Psoas muscle (tissue), 8 donors: ENCODE measurements around the gene CRYBG3. TPM values are rescaled to one million over a fixed set of nuclear protein-coding genes. Genes with fewer than 3 reads are reported as not detected.

Experiments
- ATAC-seq, 4 donors: fragments of 200-7000 bp; cut with Tn5 transposase; one replicate each; pipeline ENCODE4 v1.9.1; 2020; ENCODE audit warnings: moderate library complexity in 3 of 4, mild to moderate bottlenecking in 2 of 4
- DNase-seq, 2 donors: peaks; one replicate each; pipeline ENCODE4 v3.0.0-alpha.2; 2020
- H3K27ac ChIP-seq: fragments of 200-600 bp; one replicate; pipeline ENCODE4 v1.8.0; 2022
- H3K27me3 ChIP-seq, 3 donors: fragments of 200-600 bp in 1 of 3; one replicate each; pipeline versions ENCODE4 v1.6.1 to v1.8.0; 2013 to 2022; ENCODE audit warnings: low read length in 2 of 3, mild to moderate bottlenecking in 2 of 3, moderate library complexity in 1 of 3; ENCODE audit not compliant: insufficient read depth in 3 of 3
- H3K36me3 ChIP-seq, 2 donors: fragments of 200-600 bp in 1 of 2; one replicate each; pipeline versions ENCODE4 v1.6.1 to v1.8.0; 2013 to 2022; ENCODE audit warnings: low read depth in 1 of 2, mild to moderate bottlenecking in 1 of 2, moderate library complexity in 1 of 2; ENCODE audit not compliant: insufficient read depth in 1 of 2
- H3K4me1 ChIP-seq: fragments of 200-600 bp; one replicate; pipeline ENCODE4 v1.8.0; 2022
- H3K4me3 ChIP-seq: fragments of 200-600 bp; one replicate; pipeline ENCODE4 v1.8.0; 2022; ENCODE audit warnings: mild to moderate bottlenecking
- H3K9me3 ChIP-seq: fragments of 200-600 bp; one replicate; pipeline ENCODE4 v1.8.0; 2022
- CTCF ChIP-seq: fragments of 200-600 bp; IDR thresholded peaks from one replicate; pipeline ENCODE4 v1.8.0; 2022; ENCODE audit warnings: antibody characterized with exemption
- whole genome bisulfite sequencing, 3 donors: extraction: QIAGEN DNeasy Blood & Tissue Kit; methylation state at CpG; one replicate each; pipeline versions ENCODE4 v1.1.6 to v1.1.7; 2013; 5-methylcytosine and 5-hydroxymethylcytosine counted together
- intact Hi-C, 2 donors: fragments of 100-400 bp; cut with DNase I; formaldehyde crosslinking; loops; one replicate each; pipeline versions ENCODE4 v1.11.0 to v1.14.2; 2022
- polyA plus RNA-seq, 3 donors: library from polyadenylated mRNA; stranded (reverse); fragments of 200-250 nt; gene quantifications; one replicate each; pipeline ENCODE4 v1.2.3, GENCODE V29; 2013
- total RNA-seq, 4 donors: library from RNA; stranded (reverse); fragmentation: NEBNext Ultra II Directional in 2 of 4; extraction: Animal tissue kit (Norgen Biotek cat#: 25700) in 2 of 4; gene quantifications; one replicate each; pipeline versions ENCODE4 v1.2.1 to v1.2.4, GENCODE V29; 2021 to 2023
- donor health status: healthy with polysubstance abuse.
- donor health status: DM: no; HTN: no; CAD: no; lungs with moderate emphysema.
- donor health status: Bipolar disorder and iron deficiency.
- donor health status: healthy.
- donor health status: DM: yes; HTN: yes; CAD: no.
- donor health status: DM: no; HTN: no; CAD: no.
- donor health status: DM: no; HTN: no; CAD: no.
- donor health status: DM: yes; HTN: yes; CAD: no.

CRYBG3 gene
- total and polyA plus RNA-seq, 7 donors: 5.1 to 36.9 (median 10.1) TPM

- DNase-seq (no peak), ATAC-seq (no peak)
- intact Hi-C loops: no loop called here
- Histone ChIP-seq H3K27ac (no peak overlapping the region), H3K27me3 (no peaks in the 10 kb centered on the region), H3K4me1 (peaks cover 15% of the 10 kb centered on the region), H3K9me3 (no peaks in the 10 kb centered on the region), H3K36me3 (peaks cover 8 to 79% of the 10 kb centered on the region in 2 donors), H3K4me3 (no peak overlapping the region)
- TF ChIP-seq CTCF: no peak
These were observed 105.9 kb downstream of the CRYBG3 start for GRCh38 chr3:97927704-97928103.

GRCh38 chr3:97928986-97929385, 107.2 kb downstream of the CRYBG3 start:
- no peaks in the 10 kb centered on the region for H3K27me3 ChIP-seq
- 29 to 37% (median 33%) methylated on average over 4 of the region's 4 CpGs for WGBS, 3 donors
- no peak for TF ChIP-seq CTCF
- peaks cover 19% of the 10 kb centered on the region for H3K4me1 ChIP-seq
- ATAC-seq: no peak
- intact Hi-C loops: no loop called here
- DNase-seq: no peak
- no peak overlapping the region for H3K27ac ChIP-seq
- H3K4me3 ChIP-seq: no peak overlapping the region
- peaks cover 8 to 72% of the 10 kb centered on the region in 2 donors for H3K36me3 ChIP-seq
- no peaks in the 10 kb centered on the region for H3K9me3 ChIP-seq

GRCh38 chr3:97930018-97930417, 108.2 kb downstream of the CRYBG3 start:
- Histone ChIP-seq H3K4me3 (no peak overlapping the region), H3K27ac (no peak overlapping the region), H3K36me3 (peaks cover 2 to 72% of the 10 kb centered on the region in 2 donors), H3K27me3 (no peaks in the 10 kb centered on the region), H3K4me1 (peaks cover 19% of the 10 kb centered on the region), H3K9me3 (no peaks in the 10 kb centered on the region)
- DNase-seq (no peak), ATAC-seq (no peak)
- intact Hi-C loops: loop anchor here in 1 of 2 donors (10.0 kb wide), 1 partner anchor 135 kb away; no protein-coding TSS in a partner anchor
- TF ChIP-seq CTCF: no peak

- Histone ChIP-seq H3K4me1 (peaks cover 19% of the 10 kb centered on the region), H3K36me3 (peaks cover 2 to 72% of the 10 kb centered on the region in 2 donors), H3K9me3 (no peaks in the 10 kb centered on the region), H3K27me3 (no peaks in the 10 kb centered on the region), H3K27ac (no peak overlapping the region), H3K4me3 (no peak overlapping the region)
- no peak for ATAC-seq
- 60 to 66% (median 62%) methylated on average over 2 of the region's 2 CpGs for whole genome bisulfite sequencing, 3 donors
- DNase-seq: no peak
- intact Hi-C loops: loop anchor here in 1 of 2 donors (10.0 kb wide), 1 partner anchor 136 kb away; no protein-coding TSS in a partner anchor
- no peak for TF ChIP-seq CTCF
These were observed 109.4 kb downstream of the CRYBG3 start for GRCh38 chr3:97931218-97931617.

GRCh38 chr3:97932387-97932801, 110.6 kb downstream of the CRYBG3 start:
- intact Hi-C loops: loop anchor here in 1 of 2 donors (10.0 kb wide), 1 partner anchor 138 kb away; no protein-coding TSS in a partner anchor
- H3K36me3 ChIP-seq: peaks cover 3 to 73% of the 10 kb centered on the region in 2 donors
- no peak for DNase-seq
- no peaks in the 10 kb centered on the region for H3K27me3 ChIP-seq
- H3K27ac ChIP-seq: no peak overlapping the region
- no peaks in the 10 kb centered on the region for H3K9me3 ChIP-seq
- 57 to 74% (median 67%) methylated on average over 4 of the region's 4 CpGs for WGBS, 3 donors
- no peak for TF ChIP-seq CTCF
- peaks cover 19% of the 10 kb centered on the region for H3K4me1 ChIP-seq
- no peak overlapping the region for H3K4me3 ChIP-seq
- peak in 3 of 4 donors; percentile 15 to 30 (median 27) for ATAC-seq
